PFSK-1 (cell line): ENCODE results near the gene LDAF1.

Experiments
- POLR2AphosphoS5 ChIP-seq: IDR thresholded peaks from 2 replicates; pipeline ENCODE4 v1.6.1; 2012; ENCODE audit warnings: low read depth, mild to moderate bottlenecking, control low read depth, low read length, moderate library complexity
- TAF1 ChIP-seq: IDR thresholded peaks from 2 replicates; pipeline ENCODE4 v1.6.1; 2012; ENCODE audit warnings: low read length, control low read depth, borderline replicate concordance; ENCODE audit not compliant: insufficient read depth
- TF ChIP-seq, protein P1 (sequence below), 2 experiments: IDR thresholded peaks; 2 replicates each; pipeline versions ENCODE4 v1.6.1 to v1.8.0; 2011 to 2012; ENCODE audit warnings: low read depth in 2 of 2, low read length in 2 of 2, control low read depth in 1 of 2, inconsistent platforms in 1 of 2, mild to moderate bottlenecking in 1 of 2, moderate library complexity in 1 of 2; ENCODE audit not compliant: insufficient read depth in 1 of 2

DNA sequence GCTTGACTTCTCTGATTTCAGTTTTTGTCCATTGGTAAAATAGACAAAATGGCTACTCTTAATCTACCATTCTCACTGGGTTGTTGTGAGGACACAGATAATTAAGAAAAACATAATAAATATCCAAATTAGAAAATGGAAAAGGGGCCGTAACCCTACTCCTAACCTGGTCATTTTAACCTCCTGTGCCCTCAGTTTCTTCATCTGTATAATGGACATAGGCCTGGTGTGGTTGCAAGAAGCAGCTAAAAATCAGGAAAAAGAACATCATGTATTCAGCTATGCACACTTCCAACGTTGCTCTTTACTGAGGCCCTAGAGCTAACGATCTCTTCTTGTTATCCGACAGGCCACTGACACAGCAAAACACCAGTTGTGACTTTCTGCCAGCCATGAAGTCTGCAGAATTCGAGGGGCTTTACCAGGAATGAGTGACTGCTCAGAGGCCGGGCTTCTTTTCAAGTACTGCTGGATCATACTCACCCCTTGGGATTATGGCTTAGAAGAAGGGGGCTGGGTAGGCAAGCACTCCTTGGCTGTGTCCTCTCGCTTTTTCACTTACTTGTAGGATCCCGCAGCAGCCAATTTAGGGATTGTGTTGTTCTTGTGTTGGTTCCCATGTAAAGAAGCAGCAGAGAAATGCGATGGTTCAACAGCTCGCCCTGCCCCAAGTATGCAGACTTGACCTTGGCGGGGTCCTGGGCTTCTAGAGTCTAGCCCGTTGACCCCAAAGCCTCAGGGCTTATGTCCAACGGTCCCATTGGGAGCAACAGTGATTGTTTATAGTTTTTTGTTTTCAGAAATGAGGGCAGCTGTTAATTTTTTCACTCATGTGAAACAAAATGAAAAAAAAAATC lies 20.9 kb downstream of the LDAF1 start:
- TF ChIP-seq POLR2AphosphoS5 (no peak), TAF1 (no peak)
- TF ChIP-seq, protein P1, sequence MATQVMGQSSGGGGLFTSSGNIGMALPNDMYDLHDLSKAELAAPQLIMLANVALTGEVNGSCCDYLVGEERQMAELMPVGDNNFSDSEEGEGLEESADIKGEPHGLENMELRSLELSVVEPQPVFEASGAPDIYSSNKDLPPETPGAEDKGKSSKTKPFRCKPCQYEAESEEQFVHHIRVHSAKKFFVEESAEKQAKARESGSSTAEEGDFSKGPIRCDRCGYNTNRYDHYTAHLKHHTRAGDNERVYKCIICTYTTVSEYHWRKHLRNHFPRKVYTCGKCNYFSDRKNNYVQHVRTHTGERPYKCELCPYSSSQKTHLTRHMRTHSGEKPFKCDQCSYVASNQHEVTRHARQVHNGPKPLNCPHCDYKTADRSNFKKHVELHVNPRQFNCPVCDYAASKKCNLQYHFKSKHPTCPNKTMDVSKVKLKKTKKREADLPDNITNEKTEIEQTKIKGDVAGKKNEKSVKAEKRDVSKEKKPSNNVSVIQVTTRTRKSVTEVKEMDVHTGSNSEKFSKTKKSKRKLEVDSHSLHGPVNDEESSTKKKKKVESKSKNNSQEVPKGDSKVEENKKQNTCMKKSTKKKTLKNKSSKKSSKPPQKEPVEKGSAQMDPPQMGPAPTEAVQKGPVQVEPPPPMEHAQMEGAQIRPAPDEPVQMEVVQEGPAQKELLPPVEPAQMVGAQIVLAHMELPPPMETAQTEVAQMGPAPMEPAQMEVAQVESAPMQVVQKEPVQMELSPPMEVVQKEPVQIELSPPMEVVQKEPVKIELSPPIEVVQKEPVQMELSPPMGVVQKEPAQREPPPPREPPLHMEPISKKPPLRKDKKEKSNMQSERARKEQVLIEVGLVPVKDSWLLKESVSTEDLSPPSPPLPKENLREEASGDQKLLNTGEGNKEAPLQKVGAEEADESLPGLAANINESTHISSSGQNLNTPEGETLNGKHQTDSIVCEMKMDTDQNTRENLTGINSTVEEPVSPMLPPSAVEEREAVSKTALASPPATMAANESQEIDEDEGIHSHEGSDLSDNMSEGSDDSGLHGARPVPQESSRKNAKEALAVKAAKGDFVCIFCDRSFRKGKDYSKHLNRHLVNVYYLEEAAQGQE (IDR thresholded peaks at IDR 0.05; ENCODE audit: insufficient read depth in 1 of 2, low read depth in 2 of 2, low read length in 2 of 2), result no peak
